ENCODE results near the gene FYN. TPM values are rescaled to one million over a fixed set of nuclear protein-coding genes. Genes with fewer than 3 reads are reported as not detected.

Gene FYN
- polyA plus RNA-seq, 3 donors, result 88.4 to 149 (median 114) TPM

DNA sequence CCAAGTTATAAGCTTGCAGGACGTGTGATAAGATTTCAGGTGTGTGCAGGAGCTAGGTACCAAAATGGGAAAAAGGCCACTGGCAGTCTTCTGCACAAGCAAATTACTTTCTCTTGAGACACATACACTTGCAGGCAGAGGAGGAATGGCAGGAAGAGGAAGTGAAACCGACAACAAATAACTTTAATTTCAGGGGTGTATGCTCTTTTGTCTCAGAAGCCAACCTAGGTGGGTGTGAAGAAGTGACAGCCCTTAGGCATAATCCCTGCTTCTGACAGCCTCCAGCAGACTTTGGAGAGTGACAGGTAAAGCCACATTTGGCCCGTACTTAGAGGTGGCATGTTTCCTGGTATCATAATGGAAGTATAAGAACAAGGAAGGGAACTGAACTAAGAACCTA lies 148.7 kb downstream of the FYN start:
- TF ChIP-seq, protein P1, sequence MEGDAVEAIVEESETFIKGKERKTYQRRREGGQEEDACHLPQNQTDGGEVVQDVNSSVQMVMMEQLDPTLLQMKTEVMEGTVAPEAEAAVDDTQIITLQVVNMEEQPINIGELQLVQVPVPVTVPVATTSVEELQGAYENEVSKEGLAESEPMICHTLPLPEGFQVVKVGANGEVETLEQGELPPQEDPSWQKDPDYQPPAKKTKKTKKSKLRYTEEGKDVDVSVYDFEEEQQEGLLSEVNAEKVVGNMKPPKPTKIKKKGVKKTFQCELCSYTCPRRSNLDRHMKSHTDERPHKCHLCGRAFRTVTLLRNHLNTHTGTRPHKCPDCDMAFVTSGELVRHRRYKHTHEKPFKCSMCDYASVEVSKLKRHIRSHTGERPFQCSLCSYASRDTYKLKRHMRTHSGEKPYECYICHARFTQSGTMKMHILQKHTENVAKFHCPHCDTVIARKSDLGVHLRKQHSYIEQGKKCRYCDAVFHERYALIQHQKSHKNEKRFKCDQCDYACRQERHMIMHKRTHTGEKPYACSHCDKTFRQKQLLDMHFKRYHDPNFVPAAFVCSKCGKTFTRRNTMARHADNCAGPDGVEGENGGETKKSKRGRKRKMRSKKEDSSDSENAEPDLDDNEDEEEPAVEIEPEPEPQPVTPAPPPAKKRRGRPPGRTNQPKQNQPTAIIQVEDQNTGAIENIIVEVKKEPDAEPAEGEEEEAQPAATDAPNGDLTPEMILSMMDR (IDR thresholded peaks at IDR 0.05), result no peak
- Histone ChIP-seq H3K4me2 (replicated peaks; ENCODE audit: extremely low read depth, low read length, poor library complexity, severe bottlenecking) (peak overlapping the region; percentile 29), H3K79me2 (ENCODE audit: insufficient read depth, low read length) (peaks cover 71% of the 10 kb centered on the region), H3K27me3 (ENCODE audit: control insufficient read depth in 2 of 2, insufficient read depth in 2 of 2, low read length in 2 of 2) (no peaks in the 10 kb centered on the region), H4K20me1 (ENCODE audit: insufficient read depth, low read length) (peaks cover 99% of the 10 kb centered on the region), H3K36me3 (replicated peaks in 1 of 2; ENCODE audit: control insufficient read depth in 1 of 2, insufficient read depth in 2 of 2, low read length in 2 of 2) (peaks cover 5 to 24% of the 10 kb centered on the region in 2 donors), H3K27ac (ENCODE audit: low read depth in 1 of 2, low read length in 2 of 2) (peak overlapping the region in 1 of 2 donors; percentile 62), H2AFZ (ENCODE audit: insufficient read depth, low read depth, low read length, poor library complexity, severe bottlenecking) (no peak overlapping the region), H3K4me3 (replicated peaks in 1 of 3; ENCODE audit: low read depth in 2 of 3, low read length in 3 of 3) (no peak overlapping the region), H3K4me1 (ENCODE audit: control insufficient read depth in 1 of 2, insufficient read depth in 2 of 2, low read length in 2 of 2) (peaks cover 33 to 37% of the 10 kb centered on the region in 2 donors), H3K9ac (ENCODE audit: insufficient read depth, low read length, poor library complexity, severe bottlenecking) (no peak overlapping the region), H3K9me3 (replicated peaks in 1 of 2; ENCODE audit: control insufficient read depth in 1 of 2, insufficient read depth in 1 of 2, low read length in 2 of 2) (no peaks in the 10 kb centered on the region)
- DNase-seq, result peak; percentile 57 to 66 (median 59)
- peaks cover 42% of the 10 kb centered on the region for H3K4me1 Mint-ChIP-seq
- WGBS (ENCODE audit: insufficient coverage), result 0% methylated on average over 2 of the region's 3 CpGs
- peak overlapping the region; percentile 37 to 87 (median 79) for H3K27ac Mint-ChIP-seq
- H3K4me3 Mint-ChIP-seq, result peak overlapping the region in 1 of 2 donors; percentile 30
- no peaks in the 10 kb centered on the region for H3K27me3 Mint-ChIP-seq (ENCODE audit: low read depth in 3 of 3)
- peaks cover 0 to 2% (median 0%) of the 10 kb centered on the region in 7 donors for H3K9me3 Mint-ChIP-seq
- H3K36me3 Mint-ChIP-seq, result peaks cover 24 to 35% of the 10 kb centered on the region in 2 donors
- intact Hi-C loops (cut with micrococcal nuclease), result no loop called here

DNA sequence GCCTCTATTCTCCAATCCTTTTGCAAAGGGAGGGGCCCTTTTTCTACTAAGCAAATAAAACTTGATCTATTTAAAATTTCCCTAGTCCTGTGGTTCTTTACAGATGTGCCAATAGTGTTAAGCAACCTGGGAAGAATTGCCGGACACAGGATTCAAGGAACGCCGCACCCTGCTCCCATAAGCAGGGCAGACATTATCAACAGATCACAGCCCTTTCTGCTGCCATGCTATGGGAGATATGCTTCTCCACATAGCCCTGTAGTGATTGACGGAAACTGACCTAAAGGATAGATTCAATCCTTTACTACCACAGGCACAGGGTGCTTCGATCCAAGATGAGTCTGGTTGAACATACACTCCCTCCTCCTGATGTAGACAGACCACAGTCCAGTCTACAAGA lies 149.2 kb downstream of the FYN start:
- peak overlapping the region in 4 of 7 donors; percentile 21 to 81 (median 74) for H3K27ac Mint-ChIP-seq
- no peaks in the 10 kb centered on the region for H3K9me3 ChIP-seq (replicated peaks in 1 of 2; ENCODE audit: control insufficient read depth in 1 of 2, insufficient read depth in 1 of 2, low read length in 2 of 2)

More for the DNA sequence above, 149.2 kb downstream of the FYN start:
- peaks cover 99% of the 10 kb centered on the region for H4K20me1 ChIP-seq (ENCODE audit: insufficient read depth, low read length)
- peaks cover 33 to 37% of the 10 kb centered on the region in 2 donors for H3K4me1 ChIP-seq (ENCODE audit: control insufficient read depth in 1 of 2, insufficient read depth in 2 of 2, low read length in 2 of 2)
- Mint-ChIP-seq H3K4me3 (peak overlapping the region in 1 of 2 donors; percentile 30), H3K9me3 (peaks cover 0 to 2% (median 0%) of the 10 kb centered on the region in 7 donors), H3K36me3 (peaks cover 28 to 40% of the 10 kb centered on the region in 2 donors), H3K4me1 (peaks cover 42% of the 10 kb centered on the region), H3K27me3 (ENCODE audit: low read depth in 3 of 3) (no peaks in the 10 kb centered on the region)
- no peak for DNase-seq
- H3K4me3 ChIP-seq (replicated peaks in 1 of 3; ENCODE audit: low read depth in 2 of 3, low read length in 3 of 3), result no peak overlapping the region
- H3K36me3 ChIP-seq (replicated peaks in 1 of 2; ENCODE audit: control insufficient read depth in 1 of 2, insufficient read depth in 2 of 2, low read length in 2 of 2), result peaks cover 10 to 29% of the 10 kb centered on the region in 2 donors
- H3K9ac ChIP-seq (ENCODE audit: insufficient read depth, low read length, poor library complexity, severe bottlenecking), result no peak overlapping the region
- 100% methylated on average over 4 of the region's 5 CpGs for WGBS (ENCODE audit: insufficient coverage)
- TF ChIP-seq, protein P1 (IDR thresholded peaks at IDR 0.05), result no peak
- no peak overlapping the region for H3K27ac ChIP-seq (ENCODE audit: low read depth in 1 of 2, low read length in 2 of 2)
- H3K27me3 ChIP-seq (ENCODE audit: control insufficient read depth in 2 of 2, insufficient read depth in 2 of 2, low read length in 2 of 2), result no peaks in the 10 kb centered on the region
- intact Hi-C loops (cut with micrococcal nuclease), result no loop called here
- H3K4me2 ChIP-seq (replicated peaks; ENCODE audit: extremely low read depth, low read length, poor library complexity, severe bottlenecking), result peak overlapping the region; percentile 29
- no peak overlapping the region for H2AFZ ChIP-seq (ENCODE audit: insufficient read depth, low read depth, low read length, poor library complexity, severe bottlenecking)
- H3K79me2 ChIP-seq (ENCODE audit: insufficient read depth, low read length), result peaks cover 68% of the 10 kb centered on the region

Measured in CD14-positive monocyte (primary cell).